Measurements from ENCODE around the gene CLIP2. TPM values are rescaled to one million over a fixed set of nuclear protein-coding genes. Genes with fewer than 3 reads are reported as not detected.

CLIP2 gene
- total RNA-seq, 6 experiments from 2014 or later, result 27.9 to 37.5 (median 34.5) TPM

DNA sequence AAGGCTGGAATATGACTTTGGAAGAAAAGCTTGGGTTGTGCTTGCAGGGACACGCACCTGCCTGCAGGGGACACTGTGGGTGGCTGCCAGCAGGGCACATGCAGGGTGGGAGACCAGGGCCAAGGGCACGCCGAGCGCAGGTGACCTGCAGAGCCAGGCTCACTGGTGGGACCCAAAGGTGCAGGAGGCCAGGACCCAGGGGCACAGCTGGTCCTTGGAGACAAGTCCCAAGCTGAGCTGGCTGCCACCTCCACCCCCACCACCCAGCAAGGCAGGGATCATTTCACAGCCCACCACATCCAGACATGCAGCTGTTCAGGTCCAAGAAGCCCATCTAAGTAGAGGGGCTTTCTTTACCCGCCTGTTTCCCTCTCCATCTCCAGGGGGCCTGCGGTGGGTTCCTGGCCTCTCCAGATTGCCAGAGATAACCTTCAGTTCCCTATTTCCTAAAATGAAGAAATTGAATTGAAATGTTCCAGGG lies 13.8 kb upstream of the CLIP2 start:
- H3K4me3 Mint-ChIP-seq, result no peak overlapping the region
- H3K27me3 Mint-ChIP-seq (ENCODE audit: insufficient read depth), result peaks cover 5% of the 10 kb centered on the region
- no peak for DNase-seq
- no peak overlapping the region for H3K27ac Mint-ChIP-seq
- H3K9me3 Mint-ChIP-seq, result no peaks in the 10 kb centered on the region
- no peaks in the 10 kb centered on the region for H3K36me3 Mint-ChIP-seq (ENCODE audit: low read depth)
- peaks cover 49% of the 10 kb centered on the region for H3K4me1 Mint-ChIP-seq (ENCODE audit: low read depth)
- peak; percentile 77 for TF ChIP-seq CTCF (IDR thresholded peaks at IDR 0.05)

- Mint-ChIP-seq H3K9me3 (no peaks in the 10 kb centered on the region), H3K27ac (peak overlapping the region; percentile 33; the same call in 1 of the 2 replicates), H3K4me1 (ENCODE audit: low read depth) (peaks cover 41% of the 10 kb centered on the region), H3K36me3 (ENCODE audit: low read depth) (no peaks in the 10 kb centered on the region), H3K27me3 (ENCODE audit: insufficient read depth) (peaks cover 4% of the 10 kb centered on the region), H3K4me3 (no peak overlapping the region)
- TF ChIP-seq CTCF (IDR thresholded peaks at IDR 0.05), result no peak
- DNase-seq, result no peak
These were observed 11.6 kb upstream of the CLIP2 start for GRCh38 chr7:74277636-74278035.

DNA sequence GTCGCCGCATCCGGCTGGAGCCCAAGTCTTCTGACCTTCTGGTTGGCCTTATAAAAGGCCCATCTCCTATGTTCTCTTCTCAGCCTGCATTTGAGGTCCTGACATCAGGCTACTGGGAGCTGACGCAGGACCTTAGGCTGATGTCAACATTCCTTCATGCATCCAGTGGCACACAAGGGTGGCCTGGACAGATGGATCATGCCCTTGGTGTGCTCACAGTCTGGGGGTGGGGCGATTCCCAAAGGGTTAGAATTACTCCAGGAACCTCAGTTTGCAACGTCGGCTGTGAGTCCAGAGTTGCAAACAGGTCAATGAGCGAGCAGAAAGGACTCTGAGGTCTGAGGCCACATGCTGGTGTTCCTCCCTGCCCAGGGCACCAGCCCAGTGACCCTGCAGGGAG lies 8.2 kb upstream of the CLIP2 start:
- Mint-ChIP-seq H3K36me3 (ENCODE audit: low read depth) (no peaks in the 10 kb centered on the region), H3K4me1 (ENCODE audit: low read depth) (peaks cover 29% of the 10 kb centered on the region), H3K9me3 (no peaks in the 10 kb centered on the region), H3K27ac (peak overlapping the region; percentile 96), H3K27me3 (ENCODE audit: insufficient read depth) (peaks cover 2% of the 10 kb centered on the region), H3K4me3 (peak overlapping the region; percentile 6; the same call in 1 of the 2 replicates)
- TF ChIP-seq CTCF (IDR thresholded peaks at IDR 0.05), result no peak
- no peak for DNase-seq

- peaks cover 30% of the 10 kb centered on the region for H3K4me1 Mint-ChIP-seq (ENCODE audit: low read depth)
- no peak for TF ChIP-seq CTCF (IDR thresholded peaks at IDR 0.05)
- no peaks in the 10 kb centered on the region for H3K36me3 Mint-ChIP-seq (ENCODE audit: low read depth)
- DNase-seq, result no peak
- peaks cover 2% of the 10 kb centered on the region for H3K27me3 Mint-ChIP-seq (ENCODE audit: insufficient read depth)
- peak overlapping the region; percentile 1; the same call in 1 of the 2 replicates for H3K27ac Mint-ChIP-seq
- no peak overlapping the region for H3K4me3 Mint-ChIP-seq
- no peaks in the 10 kb centered on the region for H3K9me3 Mint-ChIP-seq
These were observed 6.3 kb upstream of the CLIP2 start for GRCh38 chr7:74282748-74283459.

- Mint-ChIP-seq H3K9me3 (no peaks in the 10 kb centered on the region), H3K27me3 (ENCODE audit: insufficient read depth) (peaks cover 2% of the 10 kb centered on the region), H3K4me3 (no peak overlapping the region), H3K4me1 (ENCODE audit: low read depth) (peaks cover 35% of the 10 kb centered on the region), H3K27ac (no peak overlapping the region), H3K36me3 (ENCODE audit: low read depth) (no peaks in the 10 kb centered on the region)
- no peak for DNase-seq
- no peak for TF ChIP-seq CTCF (IDR thresholded peaks at IDR 0.05)
These were observed 5.3 kb upstream of the CLIP2 start for GRCh38 chr7:74283858-74284447.
